ENCODE results near the gene MIPEP. TPM values are rescaled to one million over a fixed set of nuclear protein-coding genes. Genes with fewer than 3 reads are reported as not detected.

MIPEP gene
- total RNA-seq, 2 donors from 2014 or later, result 7.8 to 14.8 TPM

DNA sequence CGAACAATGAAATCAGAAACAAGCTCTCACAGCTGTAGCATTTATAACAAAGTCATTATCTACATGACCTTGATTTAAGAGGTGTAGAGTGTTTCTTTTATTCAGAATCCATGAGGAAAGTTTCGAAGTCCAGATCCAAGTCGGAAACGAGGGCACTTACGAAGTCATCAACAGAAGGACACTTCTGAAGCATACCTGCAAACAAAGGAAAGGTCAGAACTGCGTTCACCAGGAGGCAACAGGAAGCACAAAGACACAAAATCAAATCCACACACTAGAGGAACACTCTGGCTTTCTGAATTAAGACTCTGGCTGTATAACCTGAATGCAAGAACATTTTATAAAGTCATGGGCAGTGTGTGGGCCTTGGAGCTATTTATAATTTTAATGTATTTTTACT, 158.9 kb downstream of the MIPEP start:
- WGBS, 2 donors, result 36 to 57% methylated on average over 6 of the region's 6 CpGs
- H3K27me3 ChIP-seq, result no peaks in the 10 kb centered on the region
- TF ChIP-seq CTCF (IDR thresholded peaks at IDR 0.05) (no peak), POLR2A (IDR thresholded peaks at IDR 0.05) (no peak)
- ATAC-seq (no peak), DNase-seq (no peak)
- no peaks in the 10 kb centered on the region for H3K9me3 ChIP-seq
- no peaks in the 10 kb centered on the region for H3K4me1 ChIP-seq
- intact Hi-C loops (cut with DNase I), result no loop called here
- no peak overlapping the region for H3K4me3 ChIP-seq
- no peak overlapping the region for H3K27ac ChIP-seq
- no peaks in the 10 kb centered on the region for H3K36me3 ChIP-seq (replicated peaks in 1 of 2; ENCODE audit: insufficient read depth in 1 of 2, low read depth in 2 of 2)

DNA sequence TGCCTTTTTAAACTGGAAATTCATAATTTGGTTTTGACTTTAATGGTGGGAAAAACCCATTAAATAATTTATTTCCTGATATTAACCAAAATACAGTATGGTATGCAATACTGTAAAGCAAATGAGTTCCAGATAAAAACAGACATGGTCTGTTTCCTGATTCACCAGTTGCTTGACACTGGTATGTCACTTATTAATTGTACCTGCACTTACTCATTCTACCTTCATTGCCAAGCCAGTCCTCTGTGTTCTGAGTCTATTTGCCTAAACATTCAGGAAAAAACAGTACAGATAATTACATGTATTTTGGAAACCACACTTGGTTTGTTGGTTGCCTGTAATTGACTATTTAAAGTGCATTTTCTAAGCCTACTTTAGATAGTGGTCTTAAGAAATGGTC, 159.7 kb downstream of the MIPEP start:
- Histone ChIP-seq H3K36me3 (replicated peaks in 1 of 2; ENCODE audit: insufficient read depth in 1 of 2, low read depth in 2 of 2) (no peaks in the 10 kb centered on the region), H3K4me3 (no peak overlapping the region), H3K4me1 (no peaks in the 10 kb centered on the region), H3K27ac (no peak overlapping the region), H3K27me3 (no peaks in the 10 kb centered on the region), H3K9me3 (no peaks in the 10 kb centered on the region)
- TF ChIP-seq CTCF (IDR thresholded peaks at IDR 0.05) (no peak), POLR2A (IDR thresholded peaks at IDR 0.05) (no peak)
- DNase-seq, result no peak
- ATAC-seq, result no peak
- intact Hi-C loops (cut with DNase I), result no loop called here

GRCh38 chr13:23728807-23729206, 160.4 kb downstream of the MIPEP start:
- Histone ChIP-seq H3K27me3 (no peaks in the 10 kb centered on the region), H3K36me3 (replicated peaks in 1 of 2; ENCODE audit: insufficient read depth in 1 of 2, low read depth in 2 of 2) (no peaks in the 10 kb centered on the region), H3K4me1 (no peaks in the 10 kb centered on the region), H3K9me3 (no peaks in the 10 kb centered on the region), H3K4me3 (no peak overlapping the region), H3K27ac (no peak overlapping the region)
- 95 to 96% methylated on average over 3 of the region's 3 CpGs for WGBS, 2 donors
- no peak for DNase-seq
- intact Hi-C loops (cut with DNase I), result no loop called here
- TF ChIP-seq POLR2A (IDR thresholded peaks at IDR 0.05) (no peak), CTCF (IDR thresholded peaks at IDR 0.05) (no peak)
- ATAC-seq, result no peak

DNA sequence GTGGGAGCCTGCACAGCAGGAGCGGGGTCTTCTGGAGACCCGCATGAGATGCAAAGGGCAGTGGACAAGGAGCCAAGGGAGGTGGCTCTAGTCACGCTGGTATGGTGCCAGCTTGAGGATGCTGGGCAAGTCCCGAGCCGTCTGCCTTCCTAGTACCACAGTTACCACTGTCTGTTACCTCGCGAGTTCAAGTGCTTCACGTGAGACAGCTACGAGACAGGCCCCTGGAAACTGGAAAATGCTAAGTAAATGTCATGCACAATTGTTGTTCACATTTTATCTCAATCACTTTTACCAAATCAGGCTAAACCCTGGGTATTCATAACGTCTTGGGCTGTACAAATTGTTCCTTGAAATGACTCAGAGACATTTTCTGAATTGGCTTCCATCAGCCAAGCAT, 163.3 kb downstream of the MIPEP start:
- H3K36me3 ChIP-seq (replicated peaks in 1 of 2; ENCODE audit: insufficient read depth in 1 of 2, low read depth in 2 of 2), result no peaks in the 10 kb centered on the region
- H3K27ac ChIP-seq, result no peak overlapping the region
- H3K27me3 ChIP-seq, result no peaks in the 10 kb centered on the region
- H3K4me1 ChIP-seq, result no peaks in the 10 kb centered on the region
- DNase-seq (no peak), ATAC-seq (no peak)
- no peak for TF ChIP-seq POLR2A (IDR thresholded peaks at IDR 0.05)
- no peak overlapping the region for H3K4me3 ChIP-seq
- 94 to 95% methylated on average over 10 of the region's 10 CpGs for WGBS, 2 donors
- no peaks in the 10 kb centered on the region for H3K9me3 ChIP-seq
- intact Hi-C loops (cut with DNase I), result no loop called here

DNA sequence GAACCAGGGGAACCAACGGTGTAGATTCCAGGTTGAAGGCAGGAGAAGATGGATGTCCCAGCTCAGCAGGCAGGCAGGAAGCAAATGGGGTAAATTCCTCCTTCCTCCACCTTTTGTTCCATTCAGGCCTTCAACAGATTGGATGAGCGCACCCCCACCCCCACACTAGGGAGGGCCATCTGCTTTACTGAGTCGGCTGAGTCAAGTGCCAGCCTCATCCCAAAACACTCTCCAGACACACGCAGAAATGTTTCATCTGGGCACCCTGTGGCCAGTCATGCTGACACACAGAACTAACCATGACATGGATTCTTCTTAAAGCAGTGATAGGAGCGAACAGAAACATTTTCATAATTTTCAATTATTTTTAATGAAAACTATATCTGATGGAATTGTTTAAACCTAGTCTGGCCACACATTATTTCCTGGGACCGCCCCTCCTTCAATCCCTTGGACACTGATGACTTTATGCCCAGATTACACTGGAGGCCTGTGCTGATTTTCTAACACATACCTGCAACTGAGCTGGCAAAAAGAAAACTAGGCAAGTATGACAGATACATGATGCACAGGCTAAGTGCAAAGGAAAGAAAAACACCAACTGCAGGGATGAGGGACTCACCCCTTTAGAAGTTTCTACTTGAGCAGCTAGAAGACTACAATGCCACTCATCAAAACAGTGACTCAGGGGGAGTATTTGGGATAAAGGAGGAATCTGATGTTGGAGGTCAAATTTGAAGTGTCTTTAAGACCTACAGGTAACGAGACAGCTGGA, 164.8 kb downstream of the MIPEP start:
- ATAC-seq (no peak), DNase-seq (no peak)
- no peak for TF ChIP-seq CTCF (IDR thresholded peaks at IDR 0.05)
- no peak for TF ChIP-seq POLR2A (IDR thresholded peaks at IDR 0.05)
- Histone ChIP-seq H3K36me3 (replicated peaks in 1 of 2; ENCODE audit: insufficient read depth in 1 of 2, low read depth in 2 of 2) (no peaks in the 10 kb centered on the region), H3K4me1 (no peaks in the 10 kb centered on the region), H3K27me3 (no peaks in the 10 kb centered on the region), H3K9me3 (no peaks in the 10 kb centered on the region), H3K27ac (no peak overlapping the region), H3K4me3 (no peak overlapping the region)
- intact Hi-C loops (cut with DNase I), result no loop called here
- WGBS, 2 donors, result 90 to 94% methylated on average over 7 of the region's 7 CpGs

Measured in body of pancreas (tissue), 4 donors.